Measurements from ENCODE around the gene POU2F3.

The POU2F3 gene

GRCh38 chr11:120214581-120214980 lies 25.4 kb upstream of the POU2F3 start:
- no peak for TF ChIP-seq CTCF (IDR thresholded peaks at IDR 0.05; ENCODE audit: borderline replicate concordance, control extremely low read depth, extremely low read depth, insufficient read depth, missing control alignments)
- DNase-seq (ENCODE audit: low spot score): no peak
- in situ Hi-C loops (cut with MboI; ENCODE audit: low sequenced_read_pairs, unreplicated experiment): no loop called here

DNA sequence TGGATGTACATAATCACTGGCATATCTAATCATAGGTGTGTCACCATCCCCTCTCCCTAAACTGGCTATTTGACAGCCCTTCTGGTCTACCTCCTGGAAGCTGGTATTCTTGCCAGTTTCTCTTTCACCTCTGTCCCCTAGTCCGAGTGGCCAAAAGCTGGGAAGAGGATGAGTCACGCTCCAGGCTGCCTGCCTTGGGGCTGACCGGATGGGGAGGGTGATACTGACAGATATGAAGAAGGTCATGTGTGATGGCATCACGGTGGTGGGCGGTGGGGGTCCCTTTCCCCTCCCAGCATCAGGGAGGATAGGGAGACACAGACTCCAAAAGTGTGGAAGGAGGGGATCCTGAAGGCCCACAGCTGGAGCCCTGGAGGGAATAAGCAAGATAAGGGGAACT lies 24.3 kb upstream of the POU2F3 start:
- DNase-seq (ENCODE audit: low spot score): no peak
- in situ Hi-C loops (cut with MboI; ENCODE audit: low sequenced_read_pairs, unreplicated experiment): no loop called here
- no peak for TF ChIP-seq CTCF (IDR thresholded peaks at IDR 0.05; ENCODE audit: borderline replicate concordance, control extremely low read depth, extremely low read depth, insufficient read depth, missing control alignments)

- no peak for DNase-seq (ENCODE audit: low spot score)
- TF ChIP-seq CTCF (IDR thresholded peaks at IDR 0.05; ENCODE audit: borderline replicate concordance, control extremely low read depth, extremely low read depth, insufficient read depth, missing control alignments): no peak
- in situ Hi-C loops (cut with MboI; ENCODE audit: low sequenced_read_pairs, unreplicated experiment): no loop called here
Observed at GRCh38 chr11:120216426-120217102, 23.4 kb upstream of the POU2F3 start.

- in situ Hi-C loops (cut with MboI; ENCODE audit: low sequenced_read_pairs, unreplicated experiment): no loop called here
- no peak for DNase-seq (ENCODE audit: low spot score)
- TF ChIP-seq CTCF (IDR thresholded peaks at IDR 0.05; ENCODE audit: borderline replicate concordance, control extremely low read depth, extremely low read depth, insufficient read depth, missing control alignments): no peak
Observed at GRCh38 chr11:120217526-120217925, 22.4 kb upstream of the POU2F3 start.

GRCh38 chr11:120217941-120218694 lies 21.8 kb upstream of the POU2F3 start:
- DNase-seq (ENCODE audit: low spot score): no peak
- in situ Hi-C loops (cut with MboI; ENCODE audit: low sequenced_read_pairs, unreplicated experiment): no loop called here
- TF ChIP-seq CTCF (IDR thresholded peaks at IDR 0.05; ENCODE audit: borderline replicate concordance, control extremely low read depth, extremely low read depth, insufficient read depth, missing control alignments): no peak

DNA sequence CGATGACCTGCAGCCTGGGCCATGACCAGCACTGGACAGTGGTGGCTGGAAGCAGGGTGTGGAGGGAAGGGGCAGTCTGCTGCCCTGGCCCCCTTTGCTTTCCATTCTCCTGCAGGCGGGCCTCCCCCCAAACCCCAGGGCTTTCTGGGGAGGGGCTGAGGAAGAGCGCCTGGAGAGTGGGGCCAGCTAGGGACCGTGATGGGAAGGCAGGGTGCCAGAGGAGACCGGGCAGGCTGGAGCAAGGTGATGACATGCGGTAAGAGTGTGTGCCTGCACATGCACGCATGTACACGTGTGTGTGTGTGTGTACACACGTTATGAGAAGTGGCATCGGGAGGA lies 21.3 kb upstream of the POU2F3 start:
- in situ Hi-C loops (cut with MboI; ENCODE audit: low sequenced_read_pairs, unreplicated experiment): no loop called here
- no peak for TF ChIP-seq CTCF (IDR thresholded peaks at IDR 0.05; ENCODE audit: borderline replicate concordance, control extremely low read depth, extremely low read depth, insufficient read depth, missing control alignments)
- no peak for DNase-seq (ENCODE audit: low spot score)
